ENCODE measurements around the gene PGS1. TPM values are rescaled to one million over a fixed set of nuclear protein-coding genes. Genes with fewer than 3 reads are reported as not detected.

PGS1 gene
- total RNA-seq, 1 donor from 2014 or later, result 25.8 TPM

- TF ChIP-seq, protein P1, sequence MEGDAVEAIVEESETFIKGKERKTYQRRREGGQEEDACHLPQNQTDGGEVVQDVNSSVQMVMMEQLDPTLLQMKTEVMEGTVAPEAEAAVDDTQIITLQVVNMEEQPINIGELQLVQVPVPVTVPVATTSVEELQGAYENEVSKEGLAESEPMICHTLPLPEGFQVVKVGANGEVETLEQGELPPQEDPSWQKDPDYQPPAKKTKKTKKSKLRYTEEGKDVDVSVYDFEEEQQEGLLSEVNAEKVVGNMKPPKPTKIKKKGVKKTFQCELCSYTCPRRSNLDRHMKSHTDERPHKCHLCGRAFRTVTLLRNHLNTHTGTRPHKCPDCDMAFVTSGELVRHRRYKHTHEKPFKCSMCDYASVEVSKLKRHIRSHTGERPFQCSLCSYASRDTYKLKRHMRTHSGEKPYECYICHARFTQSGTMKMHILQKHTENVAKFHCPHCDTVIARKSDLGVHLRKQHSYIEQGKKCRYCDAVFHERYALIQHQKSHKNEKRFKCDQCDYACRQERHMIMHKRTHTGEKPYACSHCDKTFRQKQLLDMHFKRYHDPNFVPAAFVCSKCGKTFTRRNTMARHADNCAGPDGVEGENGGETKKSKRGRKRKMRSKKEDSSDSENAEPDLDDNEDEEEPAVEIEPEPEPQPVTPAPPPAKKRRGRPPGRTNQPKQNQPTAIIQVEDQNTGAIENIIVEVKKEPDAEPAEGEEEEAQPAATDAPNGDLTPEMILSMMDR (IDR thresholded peaks at IDR 0.05; ENCODE audit: insufficient read depth, low read length, severe bottlenecking), result no peak
- no peak for DNase-seq (ENCODE audit: low read depth)
- H3K36me3 ChIP-seq (ENCODE audit: control insufficient read depth, insufficient read depth, low read length), result no peaks in the 10 kb centered on the region
- H3K4me3 ChIP-seq (ENCODE audit: low read depth, low read length), result no peak overlapping the region
- no peak for FAIRE-seq
- no peaks in the 10 kb centered on the region for H3K27me3 ChIP-seq (ENCODE audit: control insufficient read depth, insufficient read depth, low read length)
Measured at GRCh38 chr17:78451753-78452152, 73.3 kb downstream of the PGS1 start.

GRCh38 chr17:78454346-78454745 lies 75.9 kb downstream of the PGS1 start:
- no peak overlapping the region for H3K4me3 ChIP-seq (ENCODE audit: low read depth, low read length)
- no peak for DNase-seq (ENCODE audit: low read depth)
- H3K36me3 ChIP-seq (ENCODE audit: control insufficient read depth, insufficient read depth, low read length), result no peaks in the 10 kb centered on the region
- FAIRE-seq, result no peak
- H3K27me3 ChIP-seq (ENCODE audit: control insufficient read depth, insufficient read depth, low read length), result no peaks in the 10 kb centered on the region
- TF ChIP-seq, protein P1 (IDR thresholded peaks at IDR 0.05; ENCODE audit: insufficient read depth, low read length, severe bottlenecking), result no peak

- no peak for FAIRE-seq
Measured at GRCh38 chr17:78458091-78458490, 79.6 kb downstream of the PGS1 start.

GRCh38 chr17:78458736-78459335 lies 80.4 kb downstream of the PGS1 start:
- H3K36me3 ChIP-seq (ENCODE audit: control insufficient read depth, insufficient read depth, low read length), result no peaks in the 10 kb centered on the region
- TF ChIP-seq, protein P1 (IDR thresholded peaks at IDR 0.05; ENCODE audit: insufficient read depth, low read length, severe bottlenecking), result no peak
- H3K4me3 ChIP-seq (ENCODE audit: low read depth, low read length), result no peak overlapping the region
- DNase-seq (ENCODE audit: low read depth), result no peak
- no peaks in the 10 kb centered on the region for H3K27me3 ChIP-seq (ENCODE audit: control insufficient read depth, insufficient read depth, low read length)
- no peak for FAIRE-seq

More at GRCh38 chr17:78458091-78458490, 79.6 kb downstream of the PGS1 start:
- TF ChIP-seq, protein P1 (IDR thresholded peaks at IDR 0.05; ENCODE audit: insufficient read depth, low read length, severe bottlenecking), result no peak
- Histone ChIP-seq H3K36me3 (ENCODE audit: control insufficient read depth, insufficient read depth, low read length) (no peaks in the 10 kb centered on the region), H3K27me3 (ENCODE audit: control insufficient read depth, insufficient read depth, low read length) (no peaks in the 10 kb centered on the region), H3K4me3 (ENCODE audit: low read depth, low read length) (no peak overlapping the region)
- DNase-seq (ENCODE audit: low read depth), result no peak

DNA sequence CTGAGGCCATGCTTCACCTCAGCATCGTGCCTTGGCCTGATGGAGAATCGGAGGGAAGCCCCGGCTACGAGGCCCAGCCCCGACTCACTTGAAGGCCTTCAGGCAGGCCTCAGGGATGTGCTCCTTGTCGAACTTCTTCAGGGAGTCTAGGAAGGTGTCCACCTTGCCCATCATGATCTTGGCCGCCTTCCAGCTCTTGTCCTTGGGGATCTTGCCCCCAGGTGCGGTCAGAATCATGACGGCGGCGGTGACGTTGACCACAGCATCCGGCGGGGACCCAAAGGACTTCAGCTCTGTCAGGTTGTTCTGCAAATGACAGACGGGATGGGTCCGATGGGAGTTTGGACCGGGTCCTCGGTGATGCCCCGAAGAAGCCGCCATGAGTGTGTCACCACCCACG lies 81.2 kb downstream of the PGS1 start:
- no peaks in the 10 kb centered on the region for H3K36me3 ChIP-seq (ENCODE audit: control insufficient read depth, insufficient read depth, low read length)
- H3K27me3 ChIP-seq (ENCODE audit: control insufficient read depth, insufficient read depth, low read length), result no peaks in the 10 kb centered on the region
- H3K4me3 ChIP-seq (ENCODE audit: low read depth, low read length), result no peak overlapping the region
- FAIRE-seq (no peak), DNase-seq (ENCODE audit: low read depth) (no peak)
- TF ChIP-seq, protein P1 (IDR thresholded peaks at IDR 0.05; ENCODE audit: insufficient read depth, low read length, severe bottlenecking), result no peak

DNA sequence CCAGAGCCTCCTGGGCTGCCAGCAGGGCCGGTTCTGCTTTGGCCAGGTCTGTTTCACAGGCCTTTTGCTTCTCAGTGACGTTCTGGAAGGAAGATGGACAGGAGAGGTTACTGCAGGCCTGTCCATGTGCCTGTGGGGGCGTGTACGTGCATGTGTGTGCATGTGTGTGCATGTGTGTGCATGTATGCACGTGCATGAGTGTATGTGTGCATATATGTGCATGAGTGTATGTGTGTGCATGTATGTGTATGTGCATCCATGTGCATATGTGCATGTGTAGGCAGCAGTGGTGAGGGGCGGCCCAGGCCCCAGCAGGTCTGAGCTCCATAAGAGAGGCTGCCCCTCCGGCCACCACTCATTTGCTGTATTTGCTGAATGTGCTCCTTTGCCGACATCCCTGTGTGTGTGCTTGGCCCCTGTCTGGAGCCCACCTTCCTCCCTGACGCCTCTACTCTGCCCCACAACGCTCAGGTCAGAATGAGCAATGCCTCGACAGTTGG lies 81.8 kb downstream of the PGS1 start:
- no peak for FAIRE-seq
- H3K4me3 ChIP-seq (ENCODE audit: low read depth, low read length), result no peak overlapping the region
- H3K27me3 ChIP-seq (ENCODE audit: control insufficient read depth, insufficient read depth, low read length), result no peaks in the 10 kb centered on the region
- TF ChIP-seq, protein P1 (IDR thresholded peaks at IDR 0.05; ENCODE audit: insufficient read depth, low read length, severe bottlenecking), result no peak
- no peak for DNase-seq (ENCODE audit: low read depth)
- H3K36me3 ChIP-seq (ENCODE audit: control insufficient read depth, insufficient read depth, low read length), result no peaks in the 10 kb centered on the region
